ENCODE data around the gene DCTN3. TPM values are rescaled to one million over a fixed set of nuclear protein-coding genes. Genes with fewer than 3 reads are reported as not detected.

The DCTN3 gene
- 97.5 to 107 TPM (median 104 TPM) in 5 replicates for total RNA-seq (2022; extraction: Qiagen RNA extraction; ENCODE audit: low read depth)

DNA sequence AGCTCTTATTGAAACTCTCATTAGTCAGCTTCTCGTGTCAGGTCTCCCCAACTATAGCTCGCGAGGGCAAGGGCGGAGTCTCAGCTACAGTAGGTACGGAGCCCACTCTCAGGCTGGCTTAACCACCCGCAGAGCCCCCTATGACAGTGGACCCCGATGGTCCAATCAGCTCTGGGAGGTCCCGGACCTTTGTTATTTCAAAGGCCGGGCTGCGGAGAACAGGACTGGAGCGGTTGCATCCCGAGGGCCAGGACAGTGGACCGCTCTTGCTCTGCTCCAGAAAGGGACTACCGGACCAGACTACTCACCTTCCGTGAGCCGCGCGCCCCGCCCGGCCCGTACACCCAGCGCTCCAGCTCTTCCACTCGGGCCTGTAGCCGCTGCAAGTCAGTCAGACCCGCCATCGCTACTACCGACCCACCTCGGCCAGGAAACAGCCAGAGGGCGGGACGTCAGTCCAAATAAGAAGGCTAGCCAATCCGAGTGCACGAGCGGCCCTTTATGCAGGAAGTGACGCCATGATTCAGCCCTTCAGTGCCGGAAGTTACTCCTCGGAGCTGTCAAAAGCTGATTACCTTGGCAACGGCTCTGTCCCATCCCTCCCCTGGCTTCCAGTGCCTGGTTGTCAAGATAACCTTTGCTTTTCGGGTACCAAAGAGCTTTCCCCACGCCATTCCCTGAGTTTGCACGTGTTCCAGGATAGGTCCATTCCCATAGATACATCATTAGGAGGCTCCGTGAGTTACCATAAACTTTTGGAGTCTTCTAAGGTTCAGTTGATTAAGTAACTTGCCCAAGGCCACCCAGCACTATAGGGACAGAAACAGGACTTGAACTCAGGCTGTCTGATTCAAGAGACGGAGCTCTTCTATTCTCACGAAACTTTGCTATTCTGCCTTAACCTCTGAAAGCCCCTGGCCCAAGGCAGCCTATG is at the start of gene DCTN3:
DCTN3 (minus strand) TSS at position 435 of the 934 bp plus-strand sequence; CDS start at position 404, 31 bp downstream.

DNA sequence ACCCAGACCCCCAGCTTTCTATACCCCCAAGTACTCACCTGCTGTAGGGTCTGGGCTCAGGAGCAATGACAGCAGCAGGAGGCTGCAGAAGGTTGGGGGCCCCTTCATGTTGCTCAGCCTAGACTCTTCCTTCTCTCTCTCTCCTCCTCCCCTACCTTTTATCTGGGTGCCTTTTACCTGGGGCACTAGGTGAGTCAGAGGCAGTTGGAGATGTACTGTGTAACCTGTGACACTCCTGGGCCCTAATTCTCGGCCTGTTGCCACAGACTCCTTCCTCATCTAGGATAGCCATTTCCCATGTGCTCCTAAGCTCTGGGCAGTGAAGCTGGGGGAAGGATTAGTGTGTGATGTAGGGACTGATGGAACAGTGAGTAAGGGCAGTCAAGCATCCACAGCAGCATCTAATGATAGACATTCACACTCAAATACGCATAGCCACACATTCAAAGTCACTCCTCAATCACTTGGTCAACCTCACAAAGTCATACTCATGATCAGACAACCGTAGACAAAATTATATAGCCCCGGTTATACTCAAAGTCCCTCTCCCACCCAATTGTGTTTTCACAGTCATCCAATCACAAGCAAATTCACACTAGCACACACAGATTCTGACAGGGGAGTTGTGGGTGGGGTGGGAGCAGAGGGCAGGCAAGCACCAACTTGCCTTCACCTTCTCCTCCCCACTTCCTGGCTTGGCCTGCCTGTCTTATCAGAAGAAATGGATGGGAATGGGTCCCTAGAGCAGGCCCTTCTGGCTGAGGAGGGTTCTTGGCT is 42.4 kb upstream of the DCTN3 start, which contains the start of gene CCL27:
CCL27 (minus strand) TSS at position 132 of the 777 bp plus-strand sequence; CDS start at position 108, 24 bp downstream.

DNA sequence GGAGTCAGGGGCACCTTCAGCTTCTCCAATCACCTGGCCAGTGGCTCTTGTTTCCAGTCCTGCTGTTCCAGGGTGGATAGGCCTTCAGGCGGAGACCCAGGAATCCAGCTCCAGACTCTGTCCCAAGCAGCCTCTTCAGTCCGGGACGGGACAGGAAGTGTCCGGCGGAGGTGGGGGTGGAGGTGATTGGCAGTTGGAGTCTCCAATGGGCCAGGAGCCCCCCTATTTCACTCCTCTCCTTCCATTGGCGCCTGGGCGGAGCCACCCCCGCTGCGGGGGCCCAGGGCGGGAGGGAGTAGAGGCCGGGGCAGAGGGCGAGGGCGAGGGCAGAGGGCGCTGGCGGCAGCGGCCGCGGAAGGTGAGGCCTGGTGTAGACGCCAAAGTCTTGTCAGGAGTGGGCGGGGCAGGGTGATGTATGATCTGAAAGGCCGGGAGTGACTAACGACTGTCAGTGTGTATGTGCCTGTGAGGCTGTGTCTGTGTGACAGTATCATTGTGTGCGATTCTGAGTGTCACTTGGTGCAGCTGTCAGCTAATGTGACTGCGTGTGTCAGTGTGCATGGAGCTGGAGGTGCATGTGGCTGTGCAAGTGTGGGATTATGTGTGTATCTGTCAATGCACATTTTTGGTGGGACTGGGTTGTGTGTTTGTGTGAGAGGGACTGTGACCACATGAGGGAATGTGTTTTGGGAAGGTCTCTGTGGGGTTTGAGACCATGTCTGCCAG is 31.7 kb upstream of the DCTN3 start, which contains the start of gene IL11RA:
IL11RA (plus strand) TSS at position 310 of the 726 bp plus-strand sequence. CDS start 3,033 bp downstream, outside the sequence.

DNA sequence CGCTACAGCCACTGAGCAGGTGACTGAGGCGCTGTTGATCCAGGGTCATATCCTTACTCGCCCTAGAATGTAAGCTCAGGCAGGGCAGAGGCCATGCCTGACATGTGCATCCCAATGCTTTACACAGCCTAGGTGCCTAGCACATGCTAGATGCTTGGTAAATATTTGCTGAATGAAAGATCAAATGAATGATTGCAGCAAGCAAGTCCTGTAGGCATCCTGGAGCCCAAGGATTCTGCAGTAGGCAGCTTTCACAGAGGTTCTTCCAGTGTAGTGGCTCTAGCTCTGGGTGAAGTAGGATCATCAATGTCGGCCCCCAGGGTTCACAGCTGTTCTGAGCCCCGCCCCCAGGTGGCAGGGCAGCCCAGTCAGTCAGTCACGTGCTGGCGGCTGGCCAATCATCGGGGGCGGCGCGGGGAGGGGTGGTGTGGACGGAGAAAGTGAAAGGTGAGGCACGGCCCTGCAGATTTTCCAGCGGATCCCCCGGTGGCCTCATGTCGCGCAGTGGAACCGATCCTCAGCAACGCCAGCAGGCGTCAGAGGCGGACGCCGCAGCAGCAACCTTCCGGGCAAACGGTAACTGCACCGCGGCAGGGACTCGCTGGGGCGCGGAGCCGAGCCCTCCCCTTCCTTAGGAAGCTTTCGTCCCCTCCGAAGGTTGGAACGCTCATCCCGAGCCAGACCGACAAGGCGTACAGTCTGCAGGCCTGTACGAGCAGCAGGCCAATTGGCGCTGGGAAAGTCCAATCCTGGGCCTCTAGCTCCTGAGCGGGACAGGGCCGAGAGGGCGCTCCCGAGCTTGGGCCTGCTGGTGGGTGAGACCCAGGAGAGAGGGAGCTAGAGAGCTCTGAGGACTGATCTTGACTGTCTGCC is 26.2 kb upstream of the DCTN3 start, which contains the start of gene GALT:
GALT (plus strand) TSS at position 465 of the 873 bp plus-strand sequence; CDS start at position 495, 30 bp downstream.

DNA sequence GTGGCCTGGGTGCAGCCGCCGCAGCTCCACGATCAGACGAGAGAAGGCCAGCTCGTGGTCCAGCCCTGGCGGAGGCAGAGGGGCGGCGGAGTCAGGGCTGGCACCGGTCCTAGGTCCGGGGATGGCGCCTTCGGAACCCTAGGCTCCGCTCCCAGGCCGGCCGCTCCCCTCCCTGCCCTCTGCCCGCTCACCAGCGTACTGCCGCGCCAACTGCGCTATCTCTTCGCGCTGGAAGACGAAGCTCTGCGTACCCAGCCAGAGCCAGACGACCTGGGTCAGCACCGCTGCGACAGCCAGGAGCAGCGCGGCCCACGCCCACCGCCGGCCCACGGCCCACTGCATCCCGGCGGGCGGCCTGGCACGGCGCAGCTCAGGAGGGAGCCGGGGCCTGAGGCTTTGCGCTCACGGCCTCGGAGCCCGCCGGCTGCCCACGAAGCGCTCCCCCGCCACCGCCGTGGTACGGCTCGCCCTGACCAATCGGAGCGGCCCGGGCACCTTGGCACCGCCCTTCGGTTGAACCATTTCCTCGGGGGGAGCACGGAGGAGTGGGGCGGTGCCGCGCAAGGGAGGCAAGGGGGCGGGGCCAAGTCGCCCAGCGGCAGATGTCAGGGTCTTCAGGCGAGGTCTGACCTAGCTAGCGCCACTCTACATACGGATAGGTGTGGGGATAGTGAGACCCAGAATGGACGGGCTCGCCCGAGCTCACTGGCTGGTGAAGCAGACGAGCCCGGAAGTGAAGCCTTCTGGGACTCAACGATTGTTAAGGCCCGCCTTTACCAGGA is 17.3 kb upstream of the DCTN3 start, which contains the start of gene SIGMAR1:
SIGMAR1 (minus strand) TSS at position 432 of the 782 bp plus-strand sequence; CDS start at position 342, 90 bp downstream.

DNA sequence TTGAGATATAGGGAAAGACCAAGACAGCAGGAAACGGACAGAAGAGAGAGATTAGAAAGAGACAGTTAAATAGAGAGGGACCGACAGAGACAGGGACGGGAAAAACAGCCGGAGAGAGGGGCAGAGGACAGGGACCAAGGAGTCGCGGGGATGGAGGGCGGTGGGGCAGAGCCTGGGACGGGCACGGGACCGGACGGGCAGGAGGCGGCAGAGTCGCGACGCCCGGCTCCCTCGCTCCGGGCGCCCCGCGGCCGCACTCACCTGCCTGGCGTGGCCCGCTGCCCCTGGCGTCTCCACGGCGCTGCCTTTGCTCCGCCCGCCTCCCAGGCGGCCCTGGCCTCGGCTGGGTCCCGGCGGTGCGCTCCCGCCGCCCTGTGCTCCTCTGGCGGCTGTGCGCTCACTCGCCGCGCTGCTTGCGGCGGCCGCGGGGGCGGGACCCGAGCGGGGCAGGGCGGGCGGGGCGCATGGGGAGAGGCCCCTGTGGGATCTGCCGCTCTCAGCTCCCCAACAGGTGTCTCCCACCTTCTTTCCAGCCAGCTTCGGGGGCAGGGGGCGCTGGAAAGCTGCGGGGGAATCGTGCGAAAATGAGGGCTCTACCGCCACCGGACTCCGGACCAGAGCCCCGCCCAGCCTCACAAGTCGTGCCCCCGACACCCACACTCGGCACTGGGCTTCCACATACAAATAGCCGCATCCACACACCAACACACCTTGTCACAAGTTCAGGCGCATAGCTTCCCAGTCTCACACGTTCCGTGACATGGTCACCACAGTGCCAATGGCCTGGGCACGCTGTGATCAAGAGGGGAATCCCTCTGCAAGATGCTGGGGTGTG is 8.6 kb upstream of the DCTN3 start, which contains the start of gene ARID3C:
ARID3C (minus strand) TSS at position 411 of the 835 bp plus-strand sequence. CDS start 1,052 bp downstream, outside the sequence.

DNA sequence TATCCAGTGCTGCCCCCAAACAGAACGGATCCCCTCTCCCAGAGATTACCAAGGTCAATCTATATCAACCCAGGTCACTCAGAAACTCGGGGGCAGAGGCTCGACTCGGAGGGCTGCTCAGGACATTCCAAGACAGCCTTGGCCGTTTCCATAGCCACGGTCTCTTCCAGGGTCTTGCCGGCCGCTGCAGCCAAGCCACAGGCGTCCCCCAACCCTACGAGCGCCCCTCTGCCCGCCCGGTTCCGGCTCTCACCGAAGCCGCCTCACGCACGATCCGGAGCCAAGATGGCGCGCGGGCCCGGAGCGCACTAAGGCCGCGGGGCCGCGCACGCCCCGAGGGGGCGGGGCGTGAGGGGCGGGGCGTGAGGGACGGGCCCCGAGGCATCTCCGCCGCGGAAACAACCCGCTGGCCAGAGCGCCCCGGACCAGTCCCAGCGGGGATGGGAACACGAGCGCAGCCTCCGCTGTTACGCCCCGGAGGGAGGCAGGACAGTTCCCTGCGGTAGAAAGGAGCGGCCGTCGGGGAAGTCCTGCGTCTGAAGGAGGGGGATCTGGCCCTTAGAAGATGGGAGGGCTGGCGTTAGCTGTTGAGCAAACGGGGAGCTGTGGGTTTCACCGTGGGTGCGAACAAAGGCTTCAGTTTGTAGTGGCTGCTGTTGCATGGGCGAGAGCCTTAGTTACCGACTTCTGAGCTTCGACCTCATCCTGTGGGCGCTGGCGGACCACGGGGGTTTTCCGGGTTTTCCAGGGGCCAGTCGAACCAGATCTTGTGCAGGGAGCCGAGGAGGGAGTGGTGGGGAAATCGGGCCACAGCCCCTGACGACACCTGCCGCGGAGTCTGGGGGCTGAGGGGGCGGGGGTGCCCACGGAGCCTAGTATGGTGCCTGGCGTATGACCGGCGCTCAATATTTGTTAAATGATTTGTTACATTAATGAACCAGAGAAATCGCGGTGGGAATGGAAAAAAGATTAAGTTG is 8.2 kb downstream of the DCTN3 start, which contains the start of gene RPP25L:
RPP25L (minus strand) TSS at position 287 of the 977 bp plus-strand sequence. CDS start 801 bp downstream, outside the sequence.

DNA sequence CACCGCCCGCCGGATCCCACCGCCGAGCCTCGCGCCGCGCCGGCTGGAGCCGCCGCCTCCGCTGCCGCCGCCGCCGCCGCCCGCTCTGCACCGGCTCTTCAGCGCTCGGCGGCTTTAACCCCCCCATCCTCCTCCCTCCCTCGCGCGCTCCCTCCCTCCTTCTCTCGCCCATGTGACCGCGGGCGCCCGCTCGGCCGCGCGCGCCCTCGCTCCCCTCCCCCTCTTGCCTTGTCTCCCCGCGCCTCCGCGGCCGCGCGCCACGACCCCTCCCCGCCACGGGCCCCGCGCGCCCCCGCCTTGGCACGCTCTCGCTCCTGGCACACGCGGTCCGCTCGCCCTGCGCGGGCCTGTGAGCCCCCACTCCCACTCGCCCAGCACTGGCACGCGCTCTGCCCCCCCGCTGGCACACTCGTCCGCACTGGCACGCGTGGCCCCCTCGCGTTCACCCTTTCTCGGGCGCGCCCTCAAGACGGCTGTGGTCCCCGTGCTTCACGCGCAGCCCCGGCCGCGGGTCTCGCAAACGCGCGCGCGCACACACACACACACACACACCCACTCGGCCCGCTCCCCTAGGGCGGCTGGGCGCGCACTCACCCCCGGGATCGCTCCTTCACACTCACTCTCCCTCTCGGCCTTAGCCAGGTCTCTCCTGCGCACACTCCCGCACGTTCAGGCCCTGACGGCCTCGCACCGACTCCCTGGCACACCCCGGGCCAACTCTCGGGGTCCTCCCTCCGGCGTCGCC is 30.5 kb downstream of the DCTN3 start, which contains the start of gene CNTFR:
CNTFR (minus strand) TSS at position 89 of the 745 bp plus-strand sequence. CDS start 20,743 bp downstream, outside the sequence.

Other genes starting within 250 kb of the DCTN3 start
- gene MYORG, start 243.6 kb downstream of the DCTN3 start, total RNA-seq (2022; extraction: Qiagen RNA extraction; ENCODE audit: low read depth): 3.1 to 4.5 TPM (median 4.1 TPM) in 5 replicates
- gene FAM219A, start 161.9 kb downstream of the DCTN3 start, total RNA-seq (2022; extraction: Qiagen RNA extraction; ENCODE audit: low read depth): 16.2 to 19.2 TPM (median 16.6 TPM) in 5 replicates
- gene DNAI1, start 161.7 kb downstream of the DCTN3 start, total RNA-seq (2022; extraction: Qiagen RNA extraction; ENCODE audit: low read depth): 0.07 TPM in 1 of 5 replicates, not detected in the others
- gene ENHO, start 97.5 kb downstream of the DCTN3 start, total RNA-seq (2022; extraction: Qiagen RNA extraction; ENCODE audit: low read depth): 1.2 to 2.7 TPM (median 1.9 TPM) in 5 replicates
- 0.07 to 0.20 TPM (median 0.13 TPM) in 4 of 5 replicates, not detected in the other for gene CNTFR, start 30.8 kb downstream of the DCTN3 start, total RNA-seq (2022; extraction: Qiagen RNA extraction; ENCODE audit: low read depth)
- 40.7 to 50.0 TPM (median 45.1 TPM) in 5 replicates for gene RPP25L, start 8.4 kb downstream of the DCTN3 start, total RNA-seq (2022; extraction: Qiagen RNA extraction; ENCODE audit: low read depth)
- 0.10 to 0.28 TPM (median 0.22 TPM) in 5 replicates for gene ARID3C, start 8.6 kb upstream of the DCTN3 start, total RNA-seq (2022; extraction: Qiagen RNA extraction; ENCODE audit: low read depth)
- gene SIGMAR1, start 17.3 kb upstream of the DCTN3 start, total RNA-seq (2022; extraction: Qiagen RNA extraction; ENCODE audit: low read depth): 164 to 209 TPM (median 186 TPM) in 5 replicates
- 13.9 to 19.7 TPM (median 19.1 TPM) in 5 replicates for gene GALT, start 26.2 kb upstream of the DCTN3 start, total RNA-seq (2022; extraction: Qiagen RNA extraction; ENCODE audit: low read depth)
- 5.6 to 7.6 TPM (median 6.1 TPM) in 5 replicates for gene IL11RA, start 31.7 kb upstream of the DCTN3 start, total RNA-seq (2022; extraction: Qiagen RNA extraction; ENCODE audit: low read depth)
- 0.27 to 0.39 TPM (median 0.34 TPM) in 4 of 5 replicates, not detected in the other for gene CCL27, start 42.2 kb upstream of the DCTN3 start, total RNA-seq (2022; extraction: Qiagen RNA extraction; ENCODE audit: low read depth)
- not detected in 5 replicates for gene CCL19, start 70.8 kb upstream of the DCTN3 start, total RNA-seq (2022; extraction: Qiagen RNA extraction; ENCODE audit: low read depth)
- gene CCL21, start 89.6 kb upstream of the DCTN3 start, total RNA-seq (2022; extraction: Qiagen RNA extraction; ENCODE audit: low read depth): not detected in 5 replicates